Ishikawa (cell line): Measurements from ENCODE around the gene EPHB1.

ENCODE experiments used
- CEBPB ChIP-seq: IDR thresholded peaks from 2 replicates; pipeline ENCODE4 v1.6.1; 2012
- CREB1 ChIP-seq: IDR thresholded peaks from 2 replicates; pipeline ENCODE4 v1.6.1; 2012; ENCODE audit warnings: low read depth
- EGR1 ChIP-seq: IDR thresholded peaks from 2 replicates; pipeline ENCODE4 v1.6.1; 2012
- EP300 ChIP-seq: IDR thresholded peaks from 2 replicates; pipeline ENCODE4 v1.6.1; 2012; ENCODE audit warnings: borderline replicate concordance
- FOXM1 ChIP-seq: IDR thresholded peaks from 2 replicates; pipeline ENCODE4 v1.6.1; 2012; ENCODE audit warnings: low read depth, borderline replicate concordance
- MAX ChIP-seq: IDR thresholded peaks from 2 replicates; pipeline ENCODE4 v1.6.1; 2012
- NFIC ChIP-seq: IDR thresholded peaks from 2 replicates; pipeline ENCODE4 v1.6.1; 2012
- RAD21 ChIP-seq: IDR thresholded peaks from 2 replicates; pipeline ENCODE4 v1.6.1; 2012; ENCODE audit warnings: low read depth
- TAF1 ChIP-seq: IDR thresholded peaks from 2 replicates; pipeline ENCODE4 v1.6.1; 2012; ENCODE audit warnings: low read depth, mild to moderate bottlenecking
- TCF12 ChIP-seq: IDR thresholded peaks from 2 replicates; pipeline ENCODE4 v1.6.1; 2012; ENCODE audit warnings: low read depth
- TEAD4 ChIP-seq: IDR thresholded peaks from 2 replicates; pipeline ENCODE4 v1.6.1; 2012
- YY1 ChIP-seq: IDR thresholded peaks from 2 replicates; pipeline ENCODE4 v1.6.1; 2012; ENCODE audit warnings: low read depth
- ZBTB7A ChIP-seq: IDR thresholded peaks from 2 replicates; pipeline ENCODE4 v1.6.1; 2012; ENCODE audit warnings: low read depth
- TF ChIP-seq, protein P1 (sequence below): IDR thresholded peaks from 2 replicates; pipeline ENCODE4 v1.6.1; 2012; ENCODE audit warnings: low read depth, mild to moderate bottlenecking
- TF ChIP-seq, protein P2 (sequence below): IDR thresholded peaks from 2 replicates; pipeline ENCODE4 v1.6.1; 2012

The EPHB1 gene

GRCh38 chr3:134792700-134793099 lies 2.4 kb upstream of the EPHB1 start:
- TF ChIP-seq, protein P1, sequence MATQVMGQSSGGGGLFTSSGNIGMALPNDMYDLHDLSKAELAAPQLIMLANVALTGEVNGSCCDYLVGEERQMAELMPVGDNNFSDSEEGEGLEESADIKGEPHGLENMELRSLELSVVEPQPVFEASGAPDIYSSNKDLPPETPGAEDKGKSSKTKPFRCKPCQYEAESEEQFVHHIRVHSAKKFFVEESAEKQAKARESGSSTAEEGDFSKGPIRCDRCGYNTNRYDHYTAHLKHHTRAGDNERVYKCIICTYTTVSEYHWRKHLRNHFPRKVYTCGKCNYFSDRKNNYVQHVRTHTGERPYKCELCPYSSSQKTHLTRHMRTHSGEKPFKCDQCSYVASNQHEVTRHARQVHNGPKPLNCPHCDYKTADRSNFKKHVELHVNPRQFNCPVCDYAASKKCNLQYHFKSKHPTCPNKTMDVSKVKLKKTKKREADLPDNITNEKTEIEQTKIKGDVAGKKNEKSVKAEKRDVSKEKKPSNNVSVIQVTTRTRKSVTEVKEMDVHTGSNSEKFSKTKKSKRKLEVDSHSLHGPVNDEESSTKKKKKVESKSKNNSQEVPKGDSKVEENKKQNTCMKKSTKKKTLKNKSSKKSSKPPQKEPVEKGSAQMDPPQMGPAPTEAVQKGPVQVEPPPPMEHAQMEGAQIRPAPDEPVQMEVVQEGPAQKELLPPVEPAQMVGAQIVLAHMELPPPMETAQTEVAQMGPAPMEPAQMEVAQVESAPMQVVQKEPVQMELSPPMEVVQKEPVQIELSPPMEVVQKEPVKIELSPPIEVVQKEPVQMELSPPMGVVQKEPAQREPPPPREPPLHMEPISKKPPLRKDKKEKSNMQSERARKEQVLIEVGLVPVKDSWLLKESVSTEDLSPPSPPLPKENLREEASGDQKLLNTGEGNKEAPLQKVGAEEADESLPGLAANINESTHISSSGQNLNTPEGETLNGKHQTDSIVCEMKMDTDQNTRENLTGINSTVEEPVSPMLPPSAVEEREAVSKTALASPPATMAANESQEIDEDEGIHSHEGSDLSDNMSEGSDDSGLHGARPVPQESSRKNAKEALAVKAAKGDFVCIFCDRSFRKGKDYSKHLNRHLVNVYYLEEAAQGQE: no peak
- TF ChIP-seq CREB1 (no peak), CEBPB (no peak), ZBTB7A (no peak), TEAD4 (no peak), EP300 (no peak), EGR1 (no peak), RAD21 (no peak), NFIC (no peak), FOXM1 (no peak), TCF12 (no peak), MAX (no peak), YY1 (no peak), TAF1 (no peak)
- TF ChIP-seq, protein P2, sequence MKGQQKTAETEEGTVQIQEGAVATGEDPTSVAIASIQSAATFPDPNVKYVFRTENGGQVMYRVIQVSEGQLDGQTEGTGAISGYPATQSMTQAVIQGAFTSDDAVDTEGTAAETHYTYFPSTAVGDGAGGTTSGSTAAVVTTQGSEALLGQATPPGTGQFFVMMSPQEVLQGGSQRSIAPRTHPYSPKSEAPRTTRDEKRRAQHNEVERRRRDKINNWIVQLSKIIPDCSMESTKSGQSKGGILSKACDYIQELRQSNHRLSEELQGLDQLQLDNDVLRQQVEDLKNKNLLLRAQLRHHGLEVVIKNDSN: no peak

DNA sequence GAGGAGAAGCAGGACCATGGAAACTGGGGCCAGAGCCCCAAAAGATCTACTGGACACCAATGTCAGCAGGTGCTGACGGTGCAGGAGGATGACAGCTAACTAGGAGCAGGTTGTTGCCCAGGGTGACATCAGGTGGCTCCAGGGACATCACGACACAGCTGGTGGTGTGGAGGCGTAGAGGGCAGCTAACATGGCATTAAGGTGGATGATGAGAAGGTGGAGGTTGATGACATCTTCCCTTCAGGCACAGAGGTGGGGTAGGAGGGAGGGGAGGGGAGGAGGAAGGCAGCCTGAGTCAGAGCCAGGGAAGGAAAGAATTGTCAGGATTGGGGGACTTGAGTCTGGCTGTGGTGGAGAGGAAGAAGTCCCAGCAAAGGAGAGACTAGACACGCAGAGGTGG lies 1.5 kb upstream of the EPHB1 start:
- TF ChIP-seq, protein P1: no peak

DNA sequence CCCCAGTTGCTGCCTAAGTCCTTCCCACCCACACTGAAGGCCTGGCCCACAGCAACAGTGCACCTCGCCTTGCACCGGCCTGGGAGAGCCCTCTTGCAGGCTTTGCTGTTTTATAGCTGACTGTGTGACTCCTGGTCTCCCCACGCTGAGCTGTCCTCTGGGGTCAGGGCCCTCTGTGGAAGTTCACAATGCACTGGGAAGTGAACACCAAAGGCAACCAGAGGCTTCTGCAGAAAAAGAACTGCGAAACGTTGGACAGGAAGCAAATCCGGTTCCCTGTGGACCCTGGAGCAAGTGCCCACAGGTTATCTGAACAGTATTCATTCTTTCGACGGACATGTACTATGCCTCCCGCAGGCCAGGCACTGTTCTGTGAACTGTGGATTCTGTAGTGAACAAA lies 737 bp upstream of the EPHB1 start:
- TF ChIP-seq EP300 (no peak), TCF12 (no peak), FOXM1 (no peak), CEBPB (no peak), TEAD4 (no peak), EGR1 (no peak), YY1 (no peak), MAX (no peak), CREB1 (no peak)
- TF ChIP-seq, protein P2: no peak

- TF ChIP-seq TEAD4 (no peak), EGR1 (no peak), ZBTB7A (no peak), CREB1 (no peak), MAX (no peak), TAF1 (no peak)
- TF ChIP-seq, protein P2: no peak
Measured at GRCh38 chr3:134795746-134796280, 753 bp downstream of the EPHB1 start.

- TF ChIP-seq NFIC: no peak
- TF ChIP-seq ZBTB7A: no peak
- TF ChIP-seq EGR1: no peak
- no peak for TF ChIP-seq MAX
- no peak for TF ChIP-seq CEBPB
- no peak for TF ChIP-seq CREB1
- no peak for TF ChIP-seq TEAD4
- TF ChIP-seq, protein P1: no peak
- TF ChIP-seq, protein P2: no peak
Measured at GRCh38 chr3:134796281-134797056, 1.4 kb downstream of the EPHB1 start.
